Bone marrow (tissue), 2 donors: ENCODE measurements around the gene IL11RA.

Experiments used
- DNase-seq, 2 donors: peaks; one replicate each; lab custom pipeline; 2025; lab: John Stamatoyannopoulos, UW

Gene IL11RA

DNA sequence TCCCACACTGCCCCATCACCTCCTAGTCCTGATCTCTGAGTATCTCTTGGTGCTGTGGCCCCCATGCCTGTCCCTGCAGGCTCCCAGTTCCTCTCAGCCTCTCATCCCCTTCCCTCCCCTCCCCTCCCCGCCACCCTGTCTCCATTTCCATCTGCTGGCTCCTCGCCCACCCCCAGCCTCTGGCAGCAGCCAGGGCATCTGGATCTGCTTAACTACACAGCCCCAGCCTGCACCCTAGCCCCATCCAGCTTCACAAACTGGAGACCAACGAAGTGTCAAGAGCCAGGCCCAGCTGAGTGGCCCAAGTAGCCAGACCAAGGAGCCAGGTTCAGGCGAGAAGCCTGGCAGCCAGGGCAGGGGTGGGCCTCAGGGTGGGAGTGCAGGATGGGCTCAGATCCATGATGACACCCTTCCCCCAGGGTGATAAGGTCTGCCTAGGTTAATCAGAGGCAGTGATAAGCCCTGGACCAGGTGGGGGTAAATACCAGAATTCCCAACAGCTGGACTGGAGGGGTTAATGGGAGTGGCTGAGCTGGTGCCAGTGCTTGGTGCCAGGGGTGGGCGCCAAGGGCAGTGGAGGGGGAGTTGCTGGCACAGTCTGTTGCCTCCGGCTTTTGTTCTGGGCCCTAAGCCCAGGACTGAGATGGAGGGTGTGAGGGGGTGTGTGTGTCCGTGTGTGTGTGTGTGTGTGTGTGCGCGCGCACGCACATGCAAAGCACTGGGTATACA, 2.5 kb downstream of the IL11RA start:
- no peak for DNase-seq

DNA sequence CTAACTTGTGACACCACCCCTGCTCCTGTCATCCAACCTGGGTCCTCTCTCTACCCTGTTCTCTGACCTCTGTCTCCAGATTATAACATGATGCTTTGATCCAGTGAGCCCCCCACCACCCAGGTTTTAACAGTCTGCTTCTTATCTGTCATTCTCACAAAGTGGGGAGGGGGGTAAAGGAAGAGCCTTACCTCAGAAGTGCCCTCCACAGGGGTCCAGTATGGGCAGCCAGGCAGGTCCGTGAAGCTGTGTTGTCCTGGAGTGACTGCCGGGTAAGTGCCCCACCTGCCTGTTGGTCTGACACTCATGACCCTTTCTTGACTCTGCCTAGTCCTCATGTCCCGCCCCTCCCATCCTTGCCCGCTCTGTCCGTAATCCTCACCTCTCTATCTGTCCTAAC, 3.4 kb downstream of the IL11RA start:
- DNase-seq, result no peak

DNA sequence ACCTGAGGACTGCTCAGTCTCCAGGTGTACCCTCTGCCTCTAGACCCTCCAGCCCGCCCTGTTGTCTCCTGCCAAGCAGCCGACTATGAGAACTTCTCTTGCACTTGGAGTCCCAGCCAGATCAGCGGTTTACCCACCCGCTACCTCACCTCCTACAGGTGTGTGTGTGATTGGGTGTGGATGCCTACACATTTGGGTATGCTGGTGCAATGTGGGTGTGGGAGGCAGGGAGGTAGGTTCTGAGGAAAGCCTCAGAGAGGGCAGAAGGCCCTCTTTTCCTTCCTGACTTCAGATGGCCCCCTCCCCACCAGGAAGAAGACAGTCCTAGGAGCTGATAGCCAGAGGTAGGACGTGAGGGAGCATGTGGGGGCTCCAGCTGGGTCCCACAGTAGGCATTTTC, 5.0 kb downstream of the IL11RA start:
- no peak for DNase-seq

DNA sequence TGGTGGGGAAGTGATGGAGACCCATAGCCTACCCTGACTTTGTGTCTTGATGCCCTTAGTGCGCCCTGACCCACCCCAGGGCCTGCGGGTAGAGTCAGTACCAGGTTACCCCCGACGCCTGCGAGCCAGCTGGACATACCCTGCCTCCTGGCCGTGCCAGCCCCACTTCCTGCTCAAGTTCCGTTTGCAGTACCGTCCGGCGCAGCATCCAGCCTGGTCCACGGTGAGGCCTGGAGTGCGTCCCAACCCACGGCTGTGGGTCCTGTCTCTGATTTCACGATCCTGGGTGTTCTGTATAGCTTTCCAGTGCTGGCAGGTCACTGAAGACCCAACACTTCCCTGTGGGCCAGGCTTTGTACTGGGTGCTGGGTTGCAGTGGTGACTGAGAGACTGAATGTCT, 6.5 kb downstream of the IL11RA start:
- DNase-seq, result no peak

DNA sequence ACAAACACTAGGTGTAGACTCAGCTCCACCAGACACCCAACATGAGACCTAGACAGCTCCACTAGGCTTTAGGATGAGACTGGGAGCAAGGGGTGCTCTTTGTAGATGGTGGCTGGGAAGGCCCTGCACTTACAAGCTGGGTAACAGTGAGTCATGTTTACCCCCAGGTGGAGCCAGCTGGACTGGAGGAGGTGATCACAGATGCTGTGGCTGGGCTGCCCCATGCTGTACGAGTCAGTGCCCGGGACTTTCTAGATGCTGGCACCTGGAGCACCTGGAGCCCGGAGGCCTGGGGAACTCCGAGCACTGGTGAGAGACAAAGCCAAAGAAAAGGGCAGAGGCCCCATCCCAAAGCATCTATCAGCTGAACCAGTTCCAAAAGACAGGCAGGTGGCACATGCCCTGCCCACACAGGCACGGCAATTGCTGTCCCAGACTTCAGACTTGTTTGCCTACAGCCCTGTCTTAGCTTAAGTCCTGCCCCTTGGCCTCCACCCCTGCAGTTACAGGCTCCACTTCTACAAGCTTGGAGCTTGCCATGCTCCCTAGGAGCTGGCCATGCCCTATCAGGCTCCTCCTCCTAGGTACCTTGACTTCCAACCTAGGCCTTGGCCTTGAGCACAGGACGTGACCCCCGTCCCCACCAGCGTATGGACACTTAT, 7.7 kb downstream of the IL11RA start:
- no peak for DNase-seq

DNA sequence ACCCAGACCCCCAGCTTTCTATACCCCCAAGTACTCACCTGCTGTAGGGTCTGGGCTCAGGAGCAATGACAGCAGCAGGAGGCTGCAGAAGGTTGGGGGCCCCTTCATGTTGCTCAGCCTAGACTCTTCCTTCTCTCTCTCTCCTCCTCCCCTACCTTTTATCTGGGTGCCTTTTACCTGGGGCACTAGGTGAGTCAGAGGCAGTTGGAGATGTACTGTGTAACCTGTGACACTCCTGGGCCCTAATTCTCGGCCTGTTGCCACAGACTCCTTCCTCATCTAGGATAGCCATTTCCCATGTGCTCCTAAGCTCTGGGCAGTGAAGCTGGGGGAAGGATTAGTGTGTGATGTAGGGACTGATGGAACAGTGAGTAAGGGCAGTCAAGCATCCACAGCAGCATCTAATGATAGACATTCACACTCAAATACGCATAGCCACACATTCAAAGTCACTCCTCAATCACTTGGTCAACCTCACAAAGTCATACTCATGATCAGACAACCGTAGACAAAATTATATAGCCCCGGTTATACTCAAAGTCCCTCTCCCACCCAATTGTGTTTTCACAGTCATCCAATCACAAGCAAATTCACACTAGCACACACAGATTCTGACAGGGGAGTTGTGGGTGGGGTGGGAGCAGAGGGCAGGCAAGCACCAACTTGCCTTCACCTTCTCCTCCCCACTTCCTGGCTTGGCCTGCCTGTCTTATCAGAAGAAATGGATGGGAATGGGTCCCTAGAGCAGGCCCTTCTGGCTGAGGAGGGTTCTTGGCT, 10.7 kb downstream of the IL11RA start, which contains the start of gene CCL27:
Gene CCL27, minus strand, starts transcription at position 132 of the 777 bp plus-strand sequence. Its CDS starts 24 bp downstream, at position 108.
- no peak for DNase-seq

DNA sequence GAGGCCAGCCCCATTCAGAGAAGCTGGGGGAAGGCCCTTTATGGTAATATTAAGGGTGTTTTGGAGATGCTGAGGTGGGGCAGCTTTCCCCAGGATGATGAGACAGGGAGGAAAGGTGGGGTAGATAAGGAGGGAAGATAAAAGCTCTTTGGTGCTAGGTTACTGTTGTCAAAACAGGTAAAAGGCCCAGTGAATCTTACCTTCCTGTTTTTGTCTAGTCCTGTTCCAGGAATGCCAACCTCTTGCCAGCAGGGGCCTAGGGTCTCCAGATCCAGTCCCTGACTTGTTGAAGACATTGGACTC, 11.3 kb downstream of the IL11RA start:
- no peak for DNase-seq

DNA sequence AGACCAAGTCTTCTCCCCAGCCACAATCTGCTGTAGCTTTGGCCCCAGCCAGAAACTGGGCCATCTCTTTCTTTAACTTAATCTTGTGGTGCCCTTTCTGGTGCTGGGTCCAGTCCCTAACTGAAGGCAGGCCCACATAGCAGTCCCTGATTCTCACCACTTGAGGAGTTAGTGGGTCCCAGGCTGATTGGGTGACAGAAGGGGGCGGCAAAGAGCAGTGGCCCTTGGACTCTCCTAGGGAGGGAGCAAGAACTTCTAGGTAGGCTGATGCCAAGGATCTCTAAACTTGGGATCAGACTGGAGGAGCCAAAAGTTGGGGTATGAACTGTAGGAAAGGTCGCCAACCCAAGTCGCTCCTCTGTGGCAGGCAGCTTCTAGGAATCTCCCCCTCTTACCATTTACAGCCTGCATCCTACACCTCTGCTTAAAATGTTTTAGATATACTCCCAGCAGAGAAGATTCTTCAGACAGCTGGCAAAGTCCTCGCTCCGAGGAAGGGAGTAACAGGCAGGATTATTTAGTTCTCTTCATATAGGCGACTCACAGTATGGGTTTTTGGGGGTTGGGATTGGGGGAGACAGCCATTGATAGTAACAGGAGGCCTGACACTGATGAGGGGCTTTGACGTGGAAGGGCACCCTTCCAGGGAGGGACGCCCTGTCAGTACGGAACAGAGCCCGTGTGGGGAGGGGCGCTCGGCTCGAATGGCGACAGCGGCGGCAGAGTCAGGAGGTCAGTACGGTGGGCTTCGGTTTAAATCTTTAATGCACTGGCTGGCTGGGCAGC, 12.5 kb downstream of the IL11RA start:
- peak in 1 of 2 donors; percentile 49 for DNase-seq

DNA sequence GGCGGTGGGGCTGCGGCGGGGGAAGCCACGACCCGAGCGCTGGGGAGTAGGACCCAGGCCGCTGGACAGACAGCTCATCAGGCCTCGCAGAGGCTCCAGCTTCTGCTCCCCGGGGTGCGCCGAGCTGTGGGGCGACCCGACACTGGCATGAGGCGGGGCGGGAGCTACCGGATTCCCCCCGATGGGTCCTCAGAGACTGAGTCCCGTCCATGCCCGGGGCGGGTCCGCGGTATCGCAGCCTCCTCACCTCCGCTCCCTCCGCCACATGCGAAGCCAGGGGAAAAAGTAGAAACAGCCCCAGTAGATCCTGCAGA, 13.0 kb downstream of the IL11RA start:
- DNase-seq, result no peak

DNA sequence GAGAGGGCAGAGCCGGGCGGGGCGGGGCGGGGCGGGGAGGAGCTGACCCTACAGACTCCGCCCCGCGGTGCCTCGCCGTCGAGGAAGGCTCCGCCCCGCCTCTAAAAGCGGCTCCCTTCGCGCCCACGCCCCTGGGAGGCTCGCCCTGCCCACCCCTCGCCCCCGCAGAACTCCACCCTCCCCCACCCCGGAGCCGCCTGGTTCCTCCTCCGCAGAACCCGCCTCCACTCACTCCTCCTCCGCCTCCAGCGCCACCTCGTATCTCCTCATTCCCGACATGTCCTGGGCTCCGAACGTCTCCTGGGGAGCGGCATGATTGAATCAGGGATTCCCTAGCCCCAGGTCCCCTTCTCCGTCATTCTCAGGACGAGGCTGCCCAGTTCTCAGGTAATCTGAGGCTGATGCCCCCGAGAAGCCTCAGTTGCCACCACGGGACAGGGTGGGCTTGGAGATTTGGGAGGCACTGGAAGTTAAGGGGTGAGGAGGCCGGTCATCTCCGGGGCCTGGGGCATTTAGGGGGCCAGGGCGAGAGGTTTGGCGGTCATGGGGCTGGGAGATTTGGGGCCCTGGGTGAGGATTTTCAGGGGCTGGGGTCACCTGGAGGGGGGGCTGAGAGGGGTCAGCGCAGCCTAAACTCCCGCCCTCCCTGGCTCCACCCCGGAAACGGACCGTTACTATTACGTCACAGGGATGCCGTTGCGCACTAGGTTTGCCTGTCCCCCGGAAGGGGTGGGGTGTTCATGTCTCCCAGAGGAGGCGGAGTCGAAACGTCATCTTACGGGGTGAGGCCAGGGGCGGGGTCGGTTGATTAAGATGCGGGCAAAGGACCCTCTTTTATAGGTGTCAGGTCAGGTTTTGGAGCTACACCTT, 13.6 kb downstream of the IL11RA start:
- DNase-seq, result peak; percentile 51 to 85

DNA sequence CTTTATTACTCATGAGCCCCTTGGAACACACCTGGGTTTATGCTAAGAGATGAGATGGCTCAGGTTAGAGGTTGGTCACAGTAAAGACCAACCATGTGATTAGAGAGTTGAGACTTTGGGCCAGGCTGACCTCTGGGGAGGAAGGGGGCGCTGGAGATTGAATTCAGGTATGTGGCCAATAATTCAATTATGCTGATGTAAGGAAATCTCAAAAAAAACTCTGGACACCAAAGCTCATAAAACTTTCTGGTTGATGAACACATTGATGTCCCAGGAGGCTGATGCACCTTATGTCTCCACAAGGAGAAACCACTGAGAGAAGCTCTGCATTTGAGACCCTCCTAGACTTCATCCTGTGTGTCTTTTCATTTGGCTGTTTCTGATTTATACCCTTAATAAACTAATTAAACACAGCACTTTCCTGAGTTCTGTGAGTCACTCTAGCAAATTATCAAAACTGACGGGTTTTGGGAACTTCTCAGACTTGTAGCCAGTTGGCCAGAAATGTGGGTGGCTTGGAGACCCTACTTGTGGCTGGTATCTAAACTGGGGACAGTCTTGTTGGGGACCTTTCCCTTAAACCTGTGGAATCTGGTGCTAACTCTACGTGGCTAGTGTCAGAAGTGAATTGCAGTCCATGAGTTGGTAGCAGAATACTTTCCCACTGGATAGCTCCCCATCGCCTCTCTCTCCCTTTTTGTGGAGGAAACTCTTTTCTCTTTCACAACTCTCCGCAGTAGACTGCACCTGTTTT, 18.0 kb downstream of the IL11RA start:
- DNase-seq, result no peak

DNA sequence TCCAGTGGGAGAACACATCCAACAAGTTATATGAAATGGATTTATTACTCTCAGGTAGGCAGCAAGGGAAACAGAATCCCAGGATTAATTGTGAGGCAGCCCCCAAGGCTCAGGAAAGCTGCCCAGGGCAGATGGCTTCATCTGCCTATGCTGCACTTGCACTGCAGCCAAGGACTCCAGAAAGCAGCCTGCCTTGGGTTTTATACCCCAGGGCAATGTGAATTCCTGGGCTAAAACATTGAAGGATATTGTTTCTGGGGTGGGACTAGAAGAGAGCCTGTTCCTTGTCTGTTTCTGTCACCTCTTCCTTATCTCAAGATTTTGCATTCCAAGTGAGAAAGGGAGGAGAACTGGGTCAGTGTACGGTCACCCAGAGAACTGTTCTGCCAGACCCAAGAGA, 19.3 kb downstream of the IL11RA start:
- no peak for DNase-seq

DNA sequence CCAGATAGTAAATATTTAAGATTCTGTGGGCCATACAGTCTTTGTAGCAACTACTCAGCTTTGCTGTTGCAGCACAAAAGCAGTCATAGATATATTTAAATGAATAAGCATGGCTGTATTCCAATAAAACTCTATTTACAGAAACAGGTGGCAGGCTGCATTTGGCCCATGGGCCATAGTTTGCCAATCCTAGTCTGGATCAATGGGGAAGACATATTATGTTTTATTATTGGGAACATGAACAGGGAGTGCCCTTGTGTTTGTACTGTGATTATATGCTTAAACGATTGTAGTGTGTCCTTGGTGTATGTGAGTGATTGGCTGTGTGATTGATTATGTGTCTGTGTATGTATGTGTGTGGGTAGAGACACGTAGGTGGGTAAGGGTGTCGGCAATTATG, 22.5 kb downstream of the IL11RA start:
- no peak for DNase-seq

DNA sequence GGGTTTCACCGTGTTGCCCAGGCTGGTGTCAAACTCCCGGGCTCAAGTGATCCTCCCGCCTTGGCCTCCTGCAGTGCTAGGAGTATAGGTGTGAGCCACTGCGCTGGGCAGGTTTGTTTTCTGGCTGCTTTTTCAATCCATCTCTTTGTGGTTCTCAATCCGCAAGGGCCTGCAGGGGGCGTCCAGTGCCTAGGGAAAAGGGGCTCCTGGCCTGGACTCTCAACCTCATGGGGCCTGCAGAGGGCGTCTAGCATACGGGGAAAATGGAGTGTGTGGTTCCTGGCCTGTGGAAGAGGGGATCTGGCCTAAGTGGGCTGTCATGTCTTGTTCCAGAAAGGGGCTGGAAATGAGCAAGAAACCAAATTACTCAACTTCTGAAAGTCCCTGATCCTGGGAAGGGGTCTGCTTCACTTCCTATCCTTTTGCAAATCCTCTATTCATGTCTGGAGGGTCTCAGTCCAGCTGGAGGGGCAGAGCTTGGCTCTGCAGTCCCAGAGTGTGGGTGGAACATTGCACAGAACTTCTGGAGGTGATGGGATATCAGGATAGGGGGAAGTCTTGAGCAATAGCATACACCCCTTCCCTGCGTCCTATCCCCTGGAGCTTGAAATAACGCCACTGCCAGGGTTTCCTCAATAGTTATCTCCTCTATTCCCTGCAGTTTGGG, 23.2 kb downstream of the IL11RA start:
- peak; percentile 11 to 78 for DNase-seq

DNA sequence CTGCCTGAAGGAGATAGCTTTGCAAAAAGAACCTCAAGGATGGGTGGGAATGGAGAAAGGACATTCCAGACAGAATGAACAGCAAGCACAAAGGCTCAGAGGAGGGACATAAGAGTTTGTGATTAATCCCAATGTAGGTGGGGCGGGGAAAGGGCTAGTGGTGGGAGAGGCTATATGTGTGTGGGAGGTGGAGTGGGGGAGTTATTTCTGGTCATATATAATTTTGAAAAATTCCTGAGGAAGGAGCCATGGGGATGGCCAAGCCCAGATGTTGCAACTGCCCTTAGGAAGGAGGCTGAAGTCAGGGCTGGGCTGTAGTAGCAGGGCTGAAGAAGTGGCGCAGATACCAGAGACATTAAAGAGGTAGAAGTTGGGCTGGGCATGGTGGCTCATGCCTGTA, 23.9 kb downstream of the IL11RA start:
- no peak for DNase-seq

DNA sequence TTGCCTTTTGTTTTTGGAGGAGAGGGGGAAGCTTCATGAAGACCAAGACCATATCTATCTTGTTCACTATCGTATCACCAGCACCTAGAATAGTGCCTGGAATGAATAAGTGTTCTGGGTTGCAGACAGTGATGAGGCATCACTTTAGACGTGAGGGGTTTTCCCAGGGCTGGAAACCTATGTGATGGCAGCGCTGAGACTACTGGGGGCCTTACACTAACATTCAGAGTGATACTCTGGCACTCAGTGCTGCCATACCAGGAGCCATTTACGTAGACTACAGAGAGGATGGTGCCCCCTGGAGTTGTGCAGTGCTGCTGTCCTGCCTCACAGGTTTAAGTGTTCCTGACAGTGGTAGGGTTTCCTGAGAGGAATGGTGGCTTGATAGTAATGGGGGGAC, 32.2 kb downstream of the IL11RA start:
- no peak for DNase-seq

DNA sequence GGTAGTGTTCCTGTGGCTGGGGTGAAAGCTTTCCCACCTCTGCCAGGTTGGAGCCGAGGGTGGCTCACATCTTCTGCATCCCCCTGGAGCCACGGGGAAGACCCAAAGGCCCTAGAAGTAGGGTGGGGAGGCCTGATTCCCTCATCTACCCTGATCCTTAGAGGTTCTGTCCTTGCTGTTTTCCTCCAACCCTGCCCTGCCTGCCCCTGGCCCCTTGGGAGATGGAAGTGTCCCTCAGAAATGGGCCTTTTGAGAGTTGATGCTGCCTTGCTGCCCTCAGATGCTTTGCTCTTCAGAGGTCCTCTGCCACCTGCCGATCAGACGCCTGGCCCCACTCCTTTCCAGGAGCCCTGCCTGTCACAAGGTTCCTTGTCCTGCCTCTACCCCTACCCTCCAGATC, 32.8 kb downstream of the IL11RA start:
- DNase-seq, result no peak

DNA sequence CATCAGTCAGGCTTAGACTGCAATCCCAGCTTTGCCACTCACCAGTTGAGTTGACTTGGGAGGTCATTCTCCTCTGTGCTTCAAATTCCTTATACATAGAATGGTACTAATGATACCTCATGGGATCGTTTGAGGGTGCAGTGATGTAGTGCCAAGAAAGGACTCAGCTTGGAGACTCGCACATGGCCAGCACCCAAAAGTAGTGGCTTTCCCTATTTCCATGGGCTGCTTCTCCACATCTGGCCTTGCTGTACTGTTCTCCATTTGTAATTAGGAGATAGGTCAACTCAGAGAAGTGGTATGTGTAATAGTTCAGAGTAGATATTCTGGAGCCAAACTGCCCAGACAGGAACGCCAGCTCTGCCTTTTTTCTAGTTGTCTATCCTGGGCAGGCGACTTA, 33.6 kb downstream of the IL11RA start:
- DNase-seq, result no peak

DNA sequence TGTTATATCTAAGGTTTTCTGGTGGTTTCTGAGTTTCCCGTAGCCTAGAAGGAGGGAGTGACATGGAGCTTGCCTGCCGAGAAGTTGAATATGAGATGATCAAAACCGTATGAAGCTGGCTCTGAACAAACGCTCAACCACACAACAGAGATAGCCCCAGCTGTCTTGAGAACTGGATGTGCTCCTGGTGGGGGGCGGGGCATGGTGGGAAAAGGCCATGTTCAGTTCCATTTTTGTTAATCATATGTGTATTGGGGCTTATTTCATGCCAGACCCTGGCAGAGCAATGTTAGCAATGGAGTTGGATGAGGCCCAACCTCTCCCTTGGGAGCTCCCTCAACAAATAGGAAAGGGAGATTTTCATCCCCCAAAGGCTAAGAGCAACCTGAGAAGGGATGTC, 34.2 kb downstream of the IL11RA start:
- DNase-seq, result no peak

DNA sequence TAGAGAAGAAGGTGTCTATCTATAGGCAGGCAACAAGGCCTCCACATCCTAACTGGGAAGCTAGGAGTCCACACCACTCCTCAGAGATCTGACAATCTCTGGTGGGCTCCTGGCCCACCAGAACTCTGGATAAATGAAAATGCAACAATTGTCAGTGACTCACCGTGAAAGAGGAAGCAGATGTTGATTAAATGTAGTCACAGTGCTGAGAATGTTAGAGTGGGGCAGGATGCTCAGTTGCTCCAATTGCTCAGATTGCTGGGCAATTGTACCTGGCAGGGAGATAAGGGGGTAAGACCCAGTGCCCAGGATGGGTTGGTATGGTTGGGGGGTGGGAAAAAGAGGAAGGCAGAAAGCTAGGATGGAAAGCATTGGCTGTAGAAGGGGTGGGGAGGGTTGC, 34.7 kb downstream of the IL11RA start:
- no peak for DNase-seq
